Ishikawa (cell line): ENCODE results near the gene ARPC2.

Experiments
- CREB1 ChIP-seq: IDR thresholded peaks from 2 replicates; pipeline ENCODE4 v1.6.1; 2012; ENCODE audit warnings: low read depth
- EP300 ChIP-seq: IDR thresholded peaks from 2 replicates; pipeline ENCODE4 v1.6.1; 2012; ENCODE audit warnings: borderline replicate concordance
- FOXM1 ChIP-seq: IDR thresholded peaks from 2 replicates; pipeline ENCODE4 v1.6.1; 2012; ENCODE audit warnings: low read depth, borderline replicate concordance
- TAF1 ChIP-seq: IDR thresholded peaks from 2 replicates; pipeline ENCODE4 v1.6.1; 2012; ENCODE audit warnings: low read depth, mild to moderate bottlenecking
- TCF12 ChIP-seq: IDR thresholded peaks from 2 replicates; pipeline ENCODE4 v1.6.1; 2012; ENCODE audit warnings: low read depth
- YY1 ChIP-seq: IDR thresholded peaks from 2 replicates; pipeline ENCODE4 v1.6.1; 2012; ENCODE audit warnings: low read depth
- TF ChIP-seq, protein P1 (sequence below): IDR thresholded peaks from 2 replicates; pipeline ENCODE4 v1.6.1; 2012

DNA sequence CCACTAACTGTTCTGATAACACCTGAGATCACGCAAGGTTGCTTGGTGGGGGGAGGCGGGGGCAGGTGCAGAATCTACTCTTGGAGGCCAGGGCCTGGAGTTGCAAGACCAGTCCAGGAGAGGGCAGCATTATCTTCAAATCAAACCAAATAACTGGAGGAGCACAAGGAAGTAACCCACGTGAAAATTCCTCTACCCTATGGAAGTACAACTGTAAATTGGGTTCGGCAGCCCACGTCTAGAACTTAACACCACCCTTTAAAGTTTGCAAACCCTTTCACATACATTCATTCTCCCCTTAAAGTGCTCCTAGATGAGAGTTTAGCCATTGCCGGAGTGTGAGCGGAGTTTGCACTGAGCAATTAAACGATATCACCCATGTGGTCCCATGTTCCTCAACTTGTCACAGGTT is 30.6 kb upstream of the ARPC2 start:
- TF ChIP-seq TAF1 (no peak), TCF12 (no peak), FOXM1 (no peak), YY1 (no peak), CREB1 (no peak), EP300 (no peak)
- TF ChIP-seq, protein P1, sequence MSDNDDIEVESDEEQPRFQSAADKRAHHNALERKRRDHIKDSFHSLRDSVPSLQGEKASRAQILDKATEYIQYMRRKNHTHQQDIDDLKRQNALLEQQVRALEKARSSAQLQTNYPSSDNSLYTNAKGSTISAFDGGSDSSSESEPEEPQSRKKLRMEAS, result peak; percentile 54; the same call in 1 of the 2 replicates
